ENCODE results near the gene GAGE12J. TPM values are rescaled to one million over a fixed set of nuclear protein-coding genes. Genes with fewer than 3 reads are reported as not detected.

The GAGE12J gene
- total and polyA plus RNA-seq, 9 of the 15 experiments (the other 6 are each of a cell fraction or from before 2014, with no cell fraction given), result 0.20 to 0.84 (median 0.64) TPM; not detected in 5

DNA sequence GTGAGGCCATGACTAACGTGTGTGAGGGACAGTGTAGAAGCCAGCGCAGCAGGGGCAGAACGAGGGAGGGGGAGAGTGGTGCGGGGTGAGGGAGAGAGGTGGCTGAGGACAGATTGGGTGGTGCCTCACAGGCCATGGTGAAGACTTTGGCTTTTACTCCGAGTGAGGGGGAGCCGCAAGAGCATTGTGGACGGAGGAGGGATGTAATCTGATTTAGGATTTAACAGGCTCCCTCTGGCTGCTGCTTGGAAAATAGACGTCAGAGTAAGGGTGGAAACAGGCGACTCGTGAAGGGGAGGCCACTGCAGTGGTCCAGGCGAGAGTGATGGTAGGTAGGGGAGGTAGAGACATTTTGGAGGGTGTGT is 39.2 kb upstream of the GAGE12J start (continued):
- TF ChIP-seq, protein P1, sequence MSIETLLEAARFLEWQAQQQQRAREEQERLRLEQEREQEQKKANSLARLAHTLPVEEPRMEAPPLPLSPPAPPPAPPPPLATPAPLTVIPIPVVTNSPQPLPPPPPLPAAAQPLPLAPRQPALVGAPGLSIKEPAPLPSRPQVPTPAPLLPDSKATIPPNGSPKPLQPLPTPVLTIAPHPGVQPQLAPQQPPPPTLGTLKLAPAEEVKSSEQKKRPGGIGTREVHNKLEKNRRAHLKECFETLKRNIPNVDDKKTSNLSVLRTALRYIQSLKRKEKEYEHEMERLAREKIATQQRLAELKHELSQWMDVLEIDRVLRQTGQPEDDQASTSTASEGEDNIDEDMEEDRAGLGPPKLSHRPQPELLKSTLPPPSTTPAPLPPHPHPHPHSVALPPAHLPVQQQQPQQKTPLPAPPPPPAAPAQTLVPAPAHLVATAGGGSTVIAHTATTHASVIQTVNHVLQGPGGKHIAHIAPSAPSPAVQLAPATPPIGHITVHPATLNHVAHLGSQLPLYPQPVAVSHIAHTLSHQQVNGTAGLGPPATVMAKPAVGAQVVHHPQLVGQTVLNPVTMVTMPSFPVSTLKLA (conservative IDR thresholded peaks at IDR 0.05), result 0 out of 4 replicates have a peak, but pooled peaks of 1 of the 2 experiments have one; percentile 28
- TF ChIP-seq NR1H2 (CRISPR knock-in tag; IDR thresholded peaks at IDR 0.05), result no peak
- peak; percentile 56; the same call in 1 of the 2 replicates for TF ChIP-seq L3MBTL2 (IDR thresholded peaks at IDR 0.05)
- TF ChIP-seq SIN3A (IDR thresholded peaks at IDR 0.05; ENCODE audit: borderline replicate concordance in 2 of 2, control insufficient read depth in 1 of 2, low read depth in 2 of 2, low read length in 2 of 2), result no peak
- TF ChIP-seq EHMT2 (IDR thresholded peaks at IDR 0.05), result peak; percentile 30; the same call in 1 of the 2 replicates
- TF ChIP-seq, protein P2, sequence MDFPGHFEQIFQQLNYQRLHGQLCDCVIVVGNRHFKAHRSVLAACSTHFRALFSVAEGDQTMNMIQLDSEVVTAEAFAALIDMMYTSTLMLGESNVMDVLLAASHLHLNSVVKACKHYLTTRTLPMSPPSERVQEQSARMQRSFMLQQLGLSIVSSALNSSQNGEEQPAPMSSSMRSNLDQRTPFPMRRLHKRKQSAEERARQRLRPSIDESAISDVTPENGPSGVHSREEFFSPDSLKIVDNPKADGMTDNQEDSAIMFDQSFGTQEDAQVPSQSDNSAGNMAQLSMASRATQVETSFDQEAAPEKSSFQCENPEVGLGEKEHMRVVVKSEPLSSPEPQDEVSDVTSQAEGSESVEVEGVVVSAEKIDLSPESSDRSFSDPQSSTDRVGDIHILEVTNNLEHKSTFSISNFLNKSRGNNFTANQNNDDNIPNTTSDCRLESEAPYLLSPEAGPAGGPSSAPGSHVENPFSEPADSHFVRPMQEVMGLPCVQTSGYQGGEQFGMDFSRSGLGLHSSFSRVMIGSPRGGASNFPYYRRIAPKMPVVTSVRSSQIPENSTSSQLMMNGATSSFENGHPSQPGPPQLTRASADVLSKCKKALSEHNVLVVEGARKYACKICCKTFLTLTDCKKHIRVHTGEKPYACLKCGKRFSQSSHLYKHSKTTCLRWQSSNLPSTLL (IDR thresholded peaks at IDR 0.05), result no peak
- TF ChIP-seq BRD9 (IDR thresholded peaks at IDR 0.05; ENCODE audit: low read depth, partially characterized antibody), result no peak
- no peak for TF ChIP-seq BDP1 (IDR thresholded peaks at IDR 0.05; ENCODE audit: insufficient read depth, insufficient read length)
- no peak for TF ChIP-seq PML (IDR thresholded peaks at IDR 0.05; ENCODE audit: low read length)
- peak; percentile 45; the same call in 1 of the 2 replicates for TF ChIP-seq BCOR (IDR thresholded peaks at IDR 0.05)
- TF ChIP-seq SIX5 (IDR thresholded peaks at IDR 0.05; ENCODE audit: borderline replicate concordance in 1 of 2, insufficient read depth in 1 of 2, low read depth in 1 of 2, low read length in 2 of 2), result no peak
- TF ChIP-seq ZNF224 (CRISPR knock-in tag; IDR thresholded peaks at IDR 0.05), result no peak
- TF ChIP-seq, protein P3, sequence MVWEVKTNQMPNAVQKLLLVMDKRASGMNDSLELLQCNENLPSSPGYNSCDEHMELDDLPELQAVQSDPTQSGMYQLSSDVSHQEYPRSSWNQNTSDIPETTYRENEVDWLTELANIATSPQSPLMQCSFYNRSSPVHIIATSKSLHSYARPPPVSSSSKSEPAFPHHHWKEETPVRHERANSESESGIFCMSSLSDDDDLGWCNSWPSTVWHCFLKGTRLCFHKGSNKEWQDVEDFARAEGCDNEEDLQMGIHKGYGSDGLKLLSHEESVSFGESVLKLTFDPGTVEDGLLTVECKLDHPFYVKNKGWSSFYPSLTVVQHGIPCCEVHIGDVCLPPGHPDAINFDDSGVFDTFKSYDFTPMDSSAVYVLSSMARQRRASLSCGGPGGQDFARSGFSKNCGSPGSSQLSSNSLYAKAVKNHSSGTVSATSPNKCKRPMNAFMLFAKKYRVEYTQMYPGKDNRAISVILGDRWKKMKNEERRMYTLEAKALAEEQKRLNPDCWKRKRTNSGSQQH (CRISPR knock-in tag; IDR thresholded peaks at IDR 0.05), result no peak
- TF ChIP-seq CBX3 (IDR thresholded peaks at IDR 0.05; ENCODE audit: borderline replicate concordance in 1 of 2, low read length in 2 of 2), result no peak
- TF ChIP-seq, protein P4, sequence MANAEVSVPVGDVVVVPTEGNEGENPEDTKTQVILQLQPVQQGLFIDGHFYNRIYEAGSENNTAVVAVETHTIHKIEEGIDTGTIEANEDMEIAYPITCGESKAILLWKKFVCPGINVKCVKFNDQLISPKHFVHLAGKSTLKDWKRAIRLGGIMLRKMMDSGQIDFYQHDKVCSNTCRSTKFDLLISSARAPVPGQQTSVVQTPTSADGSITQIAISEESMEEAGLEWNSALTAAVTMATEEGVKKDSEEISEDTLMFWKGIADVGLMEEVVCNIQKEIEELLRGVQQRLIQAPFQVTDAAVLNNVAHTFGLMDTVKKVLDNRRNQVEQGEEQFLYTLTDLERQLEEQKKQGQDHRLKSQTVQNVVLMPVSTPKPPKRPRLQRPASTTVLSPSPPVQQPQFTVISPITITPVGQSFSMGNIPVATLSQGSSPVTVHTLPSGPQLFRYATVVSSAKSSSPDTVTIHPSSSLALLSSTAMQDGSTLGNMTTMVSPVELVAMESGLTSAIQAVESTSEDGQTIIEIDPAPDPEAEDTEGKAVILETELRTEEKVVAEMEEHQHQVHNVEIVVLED (CRISPR knock-in tag; IDR thresholded peaks at IDR 0.05), result no peak
- no peak for TF ChIP-seq SMARCA4 (IDR thresholded peaks at IDR 0.05)
- TF ChIP-seq PRMT5 (CRISPR knock-in tag; IDR thresholded peaks at IDR 0.05), result no peak
- peak; percentile 33 to 62 for TF ChIP-seq RAD21 (CRISPR knock-in tag; conservative IDR thresholded peaks at IDR 0.05 in 1 of 2, IDR thresholded peaks at IDR 0.05 in 1 of 2)
- TF ChIP-seq, protein P5, sequence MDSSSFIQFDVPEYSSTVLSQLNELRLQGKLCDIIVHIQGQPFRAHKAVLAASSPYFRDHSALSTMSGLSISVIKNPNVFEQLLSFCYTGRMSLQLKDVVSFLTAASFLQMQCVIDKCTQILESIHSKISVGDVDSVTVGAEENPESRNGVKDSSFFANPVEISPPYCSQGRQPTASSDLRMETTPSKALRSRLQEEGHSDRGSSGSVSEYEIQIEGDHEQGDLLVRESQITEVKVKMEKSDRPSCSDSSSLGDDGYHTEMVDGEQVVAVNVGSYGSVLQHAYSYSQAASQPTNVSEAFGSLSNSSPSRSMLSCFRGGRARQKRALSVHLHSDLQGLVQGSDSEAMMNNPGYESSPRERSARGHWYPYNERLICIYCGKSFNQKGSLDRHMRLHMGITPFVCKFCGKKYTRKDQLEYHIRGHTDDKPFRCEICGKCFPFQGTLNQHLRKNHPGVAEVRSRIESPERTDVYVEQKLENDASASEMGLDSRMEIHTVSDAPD (CRISPR knock-in tag; IDR thresholded peaks at IDR 0.05), result no peak

All from K562 (cell line).